ENCODE measurements around the gene MPZL3. TPM values are rescaled to one million over a fixed set of nuclear protein-coding genes. Genes with fewer than 3 reads are reported as not detected.

The MPZL3 gene
- total and polyA plus RNA-seq, 8 donors = 5.2 to 16.3 (median 7.6) TPM

- ATAC-seq (peak; percentile 72), DNase-seq (no peak)
- Histone ChIP-seq H3K27me3 (no peaks in the 10 kb centered on the region), H3K4me3 (no peak overlapping the region), H3K27ac (peak overlapping the region; percentile 45 to 69), H3K36me3 (no peaks in the 10 kb centered on the region), H3K9me3 (no peaks in the 10 kb centered on the region), H3K4me1 (peaks cover 14 to 78% of the 10 kb centered on the region in 2 donors)
- TF ChIP-seq CTCF (IDR thresholded peaks at IDR 0.05) = no peak
- intact Hi-C loops (cut with DNase I) = no loop called here
Measured at GRCh38 chr11:118247041-118247440, 5.1 kb downstream of the MPZL3 start.

GRCh38 chr11:118245936-118246562 lies 6.1 kb downstream of the MPZL3 start:
- intact Hi-C loops (cut with DNase I) = no loop called here
- no peak for ATAC-seq
- Histone ChIP-seq H3K4me1 (peaks cover 18 to 83% of the 10 kb centered on the region in 2 donors), H3K9me3 (no peaks in the 10 kb centered on the region), H3K27ac (peak overlapping the region; percentile 45 to 69), H3K36me3 (no peaks in the 10 kb centered on the region), H3K4me3 (no peak overlapping the region), H3K27me3 (no peaks in the 10 kb centered on the region)
- DNase-seq = no peak
- no peak for TF ChIP-seq CTCF (IDR thresholded peaks at IDR 0.05)

GRCh38 chr11:118243993-118244762 lies 8.0 kb downstream of the MPZL3 start:
- Histone ChIP-seq H3K36me3 (no peaks in the 10 kb centered on the region), H3K4me1 (peaks cover 21 to 84% of the 10 kb centered on the region in 2 donors), H3K27me3 (no peaks in the 10 kb centered on the region), H3K4me3 (no peak overlapping the region), H3K27ac (no peak overlapping the region), H3K9me3 (no peaks in the 10 kb centered on the region)
- no peak for ATAC-seq
- intact Hi-C loops (cut with DNase I) = no loop called here
- no peak for DNase-seq
- no peak for TF ChIP-seq CTCF (IDR thresholded peaks at IDR 0.05)

- Histone ChIP-seq H3K4me1 (peaks cover 21 to 86% of the 10 kb centered on the region in 2 donors), H3K36me3 (no peaks in the 10 kb centered on the region), H3K4me3 (no peak overlapping the region), H3K27ac (no peak overlapping the region), H3K9me3 (no peaks in the 10 kb centered on the region), H3K27me3 (no peaks in the 10 kb centered on the region)
- DNase-seq = no peak
- TF ChIP-seq CTCF (IDR thresholded peaks at IDR 0.05) = no peak
- intact Hi-C loops (cut with DNase I) = no loop called here
- ATAC-seq = no peak
Measured at GRCh38 chr11:118243161-118243560, 9.0 kb downstream of the MPZL3 start.

- H3K9me3 ChIP-seq = no peaks in the 10 kb centered on the region
- peak overlapping the region; percentile 88 to 92 for H3K27ac ChIP-seq
Measured at GRCh38 chr11:118241764-118242098, 10.4 kb downstream of the MPZL3 start.

More at GRCh38 chr11:118241764-118242098, 10.4 kb downstream of the MPZL3 start:
- no peaks in the 10 kb centered on the region for H3K27me3 ChIP-seq
- no peak for ATAC-seq
- DNase-seq = no peak
- H3K4me3 ChIP-seq = no peak overlapping the region
- peaks cover 17 to 89% of the 10 kb centered on the region in 2 donors for H3K4me1 ChIP-seq
- TF ChIP-seq CTCF (IDR thresholded peaks at IDR 0.05) = no peak
- H3K36me3 ChIP-seq = no peaks in the 10 kb centered on the region
- intact Hi-C loops (cut with DNase I) = no loop called here
